GM19239 (cell line): ENCODE data around the gene MAD1L1.
"Not testable (repeated sequence)": the region's sequence is repeated elsewhere in the genome, so short reads cannot be mapped to it uniquely, and the experiment has no call there.

Experiments used
- DNase-seq: peaks from one replicate; pipeline ENCODE4 v3.0.0; 2011; ENCODE audit warnings: low spot score; ENCODE audit not compliant: insufficient read length
- FAIRE-seq: peaks from 2 replicates; lab custom pipeline; 2011; peaks lifted over from hg19 to GRCh38; lab: Jason Lieb, UNC

MAD1L1 gene

DNA sequence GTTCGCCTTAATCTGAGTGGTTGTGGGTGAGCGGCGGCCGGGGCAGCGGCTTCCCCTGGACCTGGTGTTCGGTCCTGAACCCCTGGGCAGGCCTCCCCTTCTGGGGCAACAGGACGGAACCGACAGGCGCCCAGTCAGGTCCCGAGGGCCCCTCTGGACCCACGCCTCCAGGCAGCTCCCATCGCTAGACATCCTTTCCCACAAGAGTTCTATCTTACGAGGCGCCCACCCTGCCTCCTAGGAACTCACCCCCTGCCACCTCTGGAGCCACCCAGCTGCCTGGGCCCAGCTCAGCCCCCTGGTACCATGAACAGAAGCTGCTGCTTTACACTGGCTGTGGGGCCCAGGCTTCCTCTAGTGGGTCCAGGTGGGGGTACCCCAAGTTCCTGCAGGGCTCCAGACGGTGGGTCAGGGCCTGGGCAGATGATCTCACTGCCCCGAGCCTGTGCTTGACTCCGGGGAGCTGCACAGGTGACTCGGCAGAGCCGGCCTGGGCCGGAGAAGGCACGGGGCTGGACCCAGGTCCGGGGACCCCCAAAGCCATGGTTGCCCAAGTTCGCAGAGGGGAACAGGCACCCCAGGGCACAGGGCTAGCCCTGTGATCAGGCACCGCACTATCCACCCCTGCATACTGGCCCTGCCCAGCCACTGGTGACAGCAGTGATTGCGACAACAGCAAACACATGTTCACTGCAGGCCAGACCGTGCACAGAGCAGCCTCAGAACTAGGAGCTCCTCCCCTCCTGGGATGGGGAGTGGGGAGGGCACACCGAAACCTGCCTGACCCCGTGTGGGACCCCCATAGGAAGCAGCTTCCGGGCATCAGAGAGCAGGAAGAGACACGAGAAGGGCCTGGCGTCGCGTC is 382.4 kb downstream of the MAD1L1 start:
- no peak for FAIRE-seq
- no peak for DNase-seq

DNA sequence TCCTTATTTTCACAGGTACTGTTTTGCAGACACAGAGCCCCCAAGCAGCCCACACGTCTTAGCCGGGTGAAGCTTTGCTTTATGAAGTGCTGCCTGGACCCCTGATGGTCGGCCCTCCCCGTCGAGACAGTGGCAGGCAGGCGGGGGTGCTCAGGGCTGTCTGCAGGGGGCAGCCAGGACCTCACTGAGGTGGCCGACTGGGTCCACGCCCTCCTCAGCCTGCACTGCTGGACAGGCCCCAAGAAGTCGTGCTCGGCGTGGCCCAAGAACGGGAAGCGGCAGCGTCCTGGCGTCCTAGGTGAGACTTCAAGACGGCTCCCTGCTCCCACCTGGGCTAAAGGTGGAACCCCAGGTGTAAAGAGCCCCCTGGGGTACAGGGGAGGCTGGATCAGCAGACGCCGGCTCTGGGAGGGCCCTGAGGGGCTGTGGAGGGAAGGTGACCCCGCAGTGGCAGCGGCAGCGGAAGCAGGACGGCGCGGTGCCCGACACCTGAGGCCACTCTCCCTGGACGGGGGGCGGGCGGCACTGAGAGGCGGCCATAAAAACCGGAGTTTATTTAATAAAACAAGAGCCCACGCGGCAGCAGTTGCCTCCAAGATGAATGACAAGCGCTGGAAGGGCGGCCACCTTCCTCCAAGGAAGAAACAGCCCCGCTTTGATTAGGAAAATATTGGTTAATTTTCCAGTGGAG is 383.2 kb downstream of the MAD1L1 start:
- FAIRE-seq: no peak
- no peak for DNase-seq

DNA sequence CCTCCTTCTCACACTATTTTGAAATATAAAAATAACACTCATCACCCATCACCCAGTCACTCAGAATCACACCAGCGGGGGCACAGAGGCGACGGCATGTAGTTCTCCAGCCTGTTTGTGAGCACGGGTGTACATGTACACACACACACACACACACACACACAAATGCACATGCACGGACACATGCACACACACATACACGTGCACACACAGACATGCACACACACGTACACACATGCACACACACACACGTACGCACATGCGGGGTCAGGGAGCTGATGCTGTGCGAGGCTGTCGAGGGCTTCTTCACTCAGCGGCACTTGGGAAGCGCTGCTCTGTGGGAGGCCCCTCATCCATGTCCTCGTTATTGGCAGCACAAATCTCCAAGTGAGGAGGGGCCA is 383.8 kb downstream of the MAD1L1 start:
- no peak for DNase-seq
- FAIRE-seq: no peak

DNA sequence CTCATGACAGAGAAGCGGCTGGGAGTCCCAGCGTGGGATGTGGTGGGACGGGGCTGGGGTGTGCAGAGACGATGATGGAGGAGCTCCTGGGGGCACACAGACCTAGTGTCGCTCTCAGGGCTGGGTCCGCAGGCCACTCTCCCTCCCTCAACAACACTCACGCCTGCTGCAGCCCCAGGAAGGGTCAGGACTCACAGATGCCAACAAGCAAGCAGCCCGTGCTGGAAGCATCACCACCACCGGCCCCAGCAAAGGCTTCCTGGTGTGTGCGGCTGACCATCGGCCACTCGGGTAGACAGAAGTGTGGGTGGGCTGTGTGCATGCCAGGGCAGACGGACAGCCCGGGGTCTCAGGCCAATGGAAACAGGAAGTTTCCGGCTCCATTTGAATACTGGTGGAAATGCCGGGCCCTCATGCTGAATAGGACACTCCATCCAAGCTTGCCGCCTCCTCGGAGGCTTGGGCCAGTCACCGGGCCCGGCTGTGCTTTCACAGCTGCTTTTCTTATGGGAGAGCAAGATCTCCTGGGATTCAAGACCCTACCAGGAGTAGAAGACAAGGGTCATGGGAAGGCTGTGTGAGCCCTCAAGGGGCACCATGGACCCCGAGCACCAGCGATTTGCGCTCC is 384.6 kb downstream of the MAD1L1 start:
- FAIRE-seq: no peak
- DNase-seq: no peak

DNA sequence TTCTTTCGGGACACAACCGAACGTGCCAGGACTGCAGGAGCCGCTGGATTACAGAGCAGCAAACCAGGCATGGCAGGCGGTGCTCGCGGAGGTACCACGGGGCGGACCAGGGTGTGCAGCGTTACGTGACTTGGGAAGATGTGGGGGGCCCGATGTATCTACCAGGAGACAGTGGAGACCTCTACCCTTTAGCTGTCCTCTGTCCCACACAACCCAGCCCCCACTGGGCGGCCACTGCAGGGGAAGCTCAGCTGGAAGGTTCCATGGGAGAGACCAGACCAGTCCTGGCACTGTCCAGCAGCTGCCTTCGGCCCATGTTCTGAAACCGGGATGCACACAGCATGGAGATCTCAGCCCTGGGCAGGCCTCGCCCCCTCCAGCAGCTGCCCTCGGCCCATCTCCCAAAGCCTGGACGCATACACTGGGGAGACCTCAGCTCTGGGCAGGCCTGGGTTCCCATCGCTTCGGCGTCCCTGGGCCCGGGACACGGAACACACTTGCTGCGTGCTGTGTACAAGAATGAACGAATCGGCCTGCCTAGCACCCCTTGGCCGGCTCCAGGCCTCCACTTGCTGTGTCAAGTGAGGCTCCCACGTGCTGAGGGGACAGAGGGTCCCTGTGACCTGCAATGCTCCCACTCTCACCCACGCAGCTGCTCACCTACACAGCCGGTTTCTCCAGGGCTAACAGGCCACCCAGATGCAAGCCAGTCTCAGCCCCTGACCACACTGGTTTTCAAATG is 385.3 kb downstream of the MAD1L1 start:
- DNase-seq (no peak), FAIRE-seq (no peak)

DNA sequence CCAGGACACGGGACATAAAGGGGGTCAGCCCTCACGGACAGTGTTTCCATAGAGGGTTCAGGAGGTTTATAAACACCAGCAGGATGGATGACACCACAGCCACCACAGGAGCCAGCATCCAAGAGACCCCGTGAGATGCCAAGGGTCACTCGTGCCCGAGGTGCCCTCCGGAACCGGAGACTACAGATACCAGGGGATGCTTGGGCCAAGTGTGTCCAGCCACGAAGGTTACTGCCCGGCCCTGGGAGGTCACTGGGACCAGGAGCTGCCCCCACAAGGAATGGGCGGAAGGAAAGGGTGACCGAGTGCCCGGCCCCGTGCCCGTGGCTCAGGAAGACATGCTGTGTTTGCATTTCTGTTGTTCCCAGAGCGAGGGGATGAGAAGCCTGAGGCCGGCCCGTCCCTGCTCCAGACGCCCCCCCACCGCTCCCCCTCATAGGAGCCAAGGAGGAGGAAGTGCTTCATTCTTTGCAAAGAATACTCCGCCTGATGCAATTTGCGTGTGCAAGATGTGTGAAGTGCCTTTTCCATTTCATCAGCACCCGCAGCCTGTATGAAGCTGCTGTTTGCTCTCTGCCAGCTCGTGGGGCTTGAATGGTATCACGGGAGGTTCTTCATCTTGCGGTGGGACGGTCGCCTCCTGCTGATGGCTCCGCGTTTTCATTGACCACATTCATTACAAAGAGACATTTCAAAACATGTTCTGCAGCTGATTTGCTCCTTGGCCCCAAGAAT is 386.2 kb downstream of the MAD1L1 start:
- FAIRE-seq (no peak), DNase-seq (no peak)

DNA sequence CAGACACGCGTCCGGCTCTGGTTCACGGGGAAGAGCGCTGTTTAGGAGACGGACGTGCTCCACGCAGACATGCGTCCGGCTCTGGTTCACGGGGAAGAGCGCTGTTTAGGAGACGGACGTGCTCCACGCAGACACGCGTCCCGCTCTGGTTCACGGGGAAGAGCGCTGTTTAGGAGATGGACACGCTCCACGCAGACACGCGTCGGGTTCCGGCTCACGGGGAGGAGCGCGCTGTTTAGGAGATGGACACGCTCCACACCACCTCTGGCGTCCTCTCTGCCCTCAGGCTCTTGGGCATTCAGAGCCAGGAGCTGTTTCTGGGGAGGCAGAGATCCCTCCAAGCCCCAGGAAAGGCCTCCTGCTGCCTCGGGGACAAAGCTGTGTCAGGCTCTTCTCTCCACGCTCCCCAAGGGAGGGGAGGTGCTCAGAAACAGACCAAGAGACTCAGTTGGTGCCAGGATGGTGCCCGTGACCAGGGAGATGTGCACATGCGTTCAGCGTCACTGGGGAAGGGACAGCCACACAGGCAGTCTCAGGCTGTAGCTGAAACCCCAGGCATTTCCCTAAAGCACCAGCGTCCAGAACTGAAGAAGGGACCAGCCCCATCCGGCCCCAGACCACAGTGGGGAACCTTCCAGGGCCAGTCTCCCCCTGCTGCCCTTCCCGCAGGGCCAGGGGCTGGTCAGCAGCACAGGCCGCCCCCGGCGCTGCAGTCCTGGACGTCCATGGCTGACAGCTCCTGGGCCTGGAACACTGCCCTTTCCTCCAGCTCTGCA is 387.0 kb downstream of the MAD1L1 start:
- DNase-seq: no peak
- no peak for FAIRE-seq

DNA sequence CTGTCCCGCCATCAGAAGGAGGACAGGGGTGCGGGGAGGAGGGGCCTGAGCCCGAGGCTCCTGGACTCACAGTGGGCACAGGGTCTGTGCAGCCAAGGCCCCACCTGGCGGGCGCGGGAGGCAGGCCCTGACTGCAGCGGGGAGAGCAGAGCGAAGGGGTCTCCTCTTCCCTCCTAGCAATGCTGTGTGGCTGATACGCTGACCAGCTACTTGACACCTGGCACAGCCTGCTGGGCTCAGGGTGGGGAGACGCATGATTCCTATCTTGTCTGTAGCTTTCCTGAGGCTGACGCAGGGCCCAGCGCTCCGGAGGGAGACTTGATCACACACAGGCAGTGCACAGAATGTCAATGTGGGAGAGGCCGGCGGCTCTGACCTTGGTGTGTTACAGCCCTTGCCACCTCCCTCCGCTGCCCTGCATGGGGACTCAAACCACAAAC is 387.8 kb downstream of the MAD1L1 start:
- FAIRE-seq (no peak), DNase-seq (no peak)

DNA sequence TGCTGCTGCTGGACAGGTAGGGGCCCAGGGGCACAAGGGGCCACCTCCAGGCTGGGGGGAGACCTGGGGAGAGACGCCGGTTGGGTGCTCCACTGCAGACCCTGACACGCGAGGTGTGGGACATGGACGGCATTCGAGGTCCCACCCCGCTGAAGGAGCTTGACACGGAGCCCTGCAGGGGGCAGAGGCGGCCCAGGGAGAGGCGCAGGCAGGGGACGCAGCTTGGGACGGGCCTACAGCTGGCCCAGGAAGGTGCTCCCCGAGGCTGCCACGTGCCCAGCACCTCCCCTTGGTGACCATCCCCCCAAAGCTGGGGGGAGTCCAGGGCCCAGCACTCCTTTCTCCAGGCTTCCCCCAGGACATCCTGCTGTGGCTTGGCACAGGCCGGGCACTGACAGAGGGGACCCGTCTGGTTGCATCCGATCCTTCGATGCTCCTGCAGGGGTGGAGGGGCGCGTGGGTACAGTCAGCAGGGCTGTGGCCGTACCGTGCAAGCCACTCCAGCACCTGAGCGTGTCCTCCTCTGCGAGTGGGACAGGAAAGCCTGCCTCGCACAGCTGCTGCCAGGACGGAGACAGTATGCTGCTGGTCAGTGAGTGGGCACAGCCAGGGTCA is 388.3 kb downstream of the MAD1L1 start:
- DNase-seq (no peak), FAIRE-seq (no peak)

DNA sequence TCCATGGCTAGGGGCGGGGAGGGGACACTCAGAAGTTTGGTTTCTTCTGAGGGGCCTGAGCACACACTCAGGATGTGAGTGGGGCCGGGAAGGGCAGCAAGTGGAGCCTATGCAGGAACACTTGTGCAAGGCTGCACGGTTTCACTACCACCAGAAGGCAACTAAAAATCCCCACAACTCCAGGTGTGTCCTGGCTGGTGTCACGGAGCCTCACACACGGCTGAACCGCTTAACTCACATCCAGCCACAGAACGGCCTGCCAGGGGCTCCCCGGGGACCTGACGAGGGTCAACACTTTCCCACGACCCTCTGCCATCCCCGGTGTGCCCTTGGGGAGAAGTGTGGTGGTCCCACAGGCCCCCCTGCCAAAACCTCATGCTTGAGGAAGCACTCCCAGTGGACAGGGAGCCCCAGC is 388.8 kb downstream of the MAD1L1 start:
- no peak for DNase-seq
- FAIRE-seq: no peak

DNA sequence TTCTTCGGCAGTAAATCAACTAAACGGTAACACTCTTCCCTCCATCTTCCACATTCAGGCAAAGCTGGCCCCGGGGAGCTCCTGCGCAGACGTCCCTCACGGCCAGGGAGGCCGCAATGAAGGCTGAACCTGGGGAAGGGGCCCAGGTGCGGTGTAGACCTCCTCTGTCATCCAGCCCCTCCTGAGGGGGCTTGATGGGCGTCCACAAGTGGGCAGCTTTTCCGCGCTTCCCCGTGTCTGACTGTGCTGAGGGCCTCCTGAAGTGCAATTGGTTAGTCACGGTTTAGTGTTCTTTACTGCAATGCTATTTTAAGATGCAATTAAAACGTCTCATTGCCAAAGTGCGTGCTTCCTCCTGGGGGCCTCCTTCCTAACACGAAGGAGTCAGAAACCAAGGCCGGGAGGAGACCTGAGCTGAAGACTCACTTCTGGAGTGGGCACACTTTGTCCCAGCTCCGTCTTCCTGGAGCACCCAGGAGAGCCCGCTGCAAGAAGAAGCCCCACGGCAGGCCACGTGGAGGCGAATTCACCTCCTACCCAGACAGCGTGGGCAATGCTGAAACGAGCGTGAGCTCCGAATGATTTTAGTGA is 389.4 kb downstream of the MAD1L1 start:
- FAIRE-seq (no peak), DNase-seq (no peak)

DNA sequence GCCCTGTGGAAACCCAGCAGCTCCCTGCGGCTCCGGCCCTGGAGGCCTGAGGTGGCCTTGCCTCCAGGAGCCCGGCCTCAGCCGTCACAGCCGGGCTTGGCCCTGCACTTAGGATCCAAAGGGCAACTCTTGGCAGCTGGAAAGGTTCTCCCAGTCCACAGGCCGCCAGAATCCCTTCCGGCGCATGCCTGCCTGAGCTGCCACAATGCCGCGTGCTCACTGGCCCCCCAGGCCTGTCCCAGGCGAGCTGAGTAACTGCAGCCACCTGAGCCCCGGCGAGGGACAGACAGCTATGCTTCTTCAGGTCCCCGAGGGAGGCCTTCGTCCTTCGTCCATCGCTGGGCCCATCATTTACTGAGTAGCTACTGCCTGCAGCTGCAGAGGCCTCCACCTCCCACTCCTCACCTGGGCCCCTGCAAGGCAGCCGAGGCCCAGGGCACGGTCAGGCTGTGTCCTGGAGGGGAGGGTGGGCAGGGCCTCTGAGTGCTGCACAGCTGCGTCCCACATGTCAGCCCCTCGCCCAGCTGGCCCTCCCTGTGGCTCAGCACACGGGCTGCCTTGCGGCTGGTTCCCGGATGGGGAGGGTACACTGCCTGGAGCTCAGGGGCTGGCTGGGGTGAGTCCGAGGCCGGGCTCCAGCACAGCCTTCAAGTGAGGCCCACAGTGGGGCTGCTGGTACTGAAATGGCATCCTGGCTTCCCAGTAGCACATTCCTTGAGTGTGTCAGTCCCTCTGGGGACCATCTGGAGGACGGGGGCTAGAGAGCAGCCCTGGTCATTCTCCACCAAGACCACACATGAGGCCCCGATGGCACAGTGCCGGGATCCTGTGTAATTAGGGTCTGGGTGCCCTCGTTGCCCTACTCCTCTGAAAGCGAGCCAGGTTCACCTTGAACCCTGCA is 390.2 kb downstream of the MAD1L1 start:
- DNase-seq: no peak
- FAIRE-seq: no peak

DNA sequence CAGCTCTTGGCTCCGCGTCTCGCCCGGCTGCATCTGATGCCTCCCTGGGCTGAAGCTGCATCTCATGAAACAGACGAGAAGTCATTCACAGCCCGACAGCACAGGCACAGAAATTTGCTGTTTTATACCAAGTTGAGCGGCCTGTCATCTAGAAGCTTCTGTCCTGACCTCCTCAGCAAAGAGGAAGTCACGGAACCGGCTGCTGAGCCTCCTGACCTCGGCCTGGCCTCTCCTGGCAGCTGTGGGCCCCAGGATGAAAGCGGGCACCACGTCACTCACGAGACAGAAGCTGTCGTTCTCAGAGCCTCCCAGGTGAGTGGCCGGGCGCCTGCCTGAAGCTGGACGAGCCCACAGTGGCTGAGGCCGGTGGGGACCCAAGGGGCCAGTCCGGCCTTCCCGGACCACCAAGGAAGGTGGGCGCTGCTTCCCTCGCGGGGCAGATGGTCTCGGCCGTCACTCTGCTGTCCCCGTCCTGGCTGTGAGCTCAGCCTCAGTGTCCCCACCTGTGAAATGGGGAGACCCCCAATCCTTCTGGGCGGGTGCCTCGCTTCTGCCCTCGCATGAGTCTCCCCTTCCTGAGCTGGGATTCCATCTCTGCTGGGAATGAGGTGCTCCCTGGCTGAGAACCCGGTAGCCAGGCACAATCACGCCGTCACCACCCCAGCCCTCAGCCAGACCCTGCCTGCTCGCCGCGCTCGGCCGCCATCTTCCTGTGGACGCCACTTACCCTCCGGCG is 391.3 kb downstream of the MAD1L1 start:
- not testable (repeated sequence) for DNase-seq, FAIRE-seq

DNA sequence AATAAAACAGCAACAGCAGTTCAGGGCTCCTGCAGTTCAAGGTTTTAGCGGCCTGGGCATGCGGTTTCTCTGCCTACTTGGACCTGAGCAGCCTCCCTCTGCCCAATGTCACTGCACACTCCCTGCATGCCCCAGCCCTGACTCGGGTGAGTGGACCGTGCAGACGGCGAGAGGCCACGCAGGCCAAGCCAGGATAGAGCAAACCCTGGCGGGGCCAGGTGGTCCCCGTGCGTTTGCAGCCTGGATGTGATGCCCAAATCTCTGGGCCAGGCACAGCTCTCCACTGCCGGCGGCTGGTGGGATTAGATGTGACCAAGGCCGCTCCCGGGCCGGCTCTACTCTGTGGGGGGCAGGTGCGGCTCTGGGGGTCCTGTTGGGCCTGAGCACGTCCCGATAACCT is 392.0 kb downstream of the MAD1L1 start:
- not testable (repeated sequence) for FAIRE-seq, DNase-seq

DNA sequence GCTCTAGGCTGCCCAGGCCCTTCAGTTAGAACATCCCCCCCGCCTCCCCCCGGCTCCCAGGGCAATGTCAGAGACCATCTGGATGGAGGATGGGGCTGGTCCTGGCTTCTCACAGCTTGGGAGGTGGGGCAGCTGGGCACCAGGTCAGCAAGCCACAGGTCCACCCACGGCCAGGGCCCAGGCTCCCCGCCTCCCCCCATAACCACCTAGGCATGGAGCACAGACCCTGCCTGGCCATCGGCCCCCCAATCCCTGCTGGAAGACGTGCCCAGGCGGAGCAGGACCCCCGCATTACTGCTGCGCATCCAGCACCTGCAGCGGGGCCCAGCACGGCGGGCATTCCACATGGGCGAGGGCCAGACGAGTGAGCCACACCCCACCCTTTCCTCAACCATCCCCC is 393.0 kb downstream of the MAD1L1 start:
- no peak for FAIRE-seq
- DNase-seq: no peak

DNA sequence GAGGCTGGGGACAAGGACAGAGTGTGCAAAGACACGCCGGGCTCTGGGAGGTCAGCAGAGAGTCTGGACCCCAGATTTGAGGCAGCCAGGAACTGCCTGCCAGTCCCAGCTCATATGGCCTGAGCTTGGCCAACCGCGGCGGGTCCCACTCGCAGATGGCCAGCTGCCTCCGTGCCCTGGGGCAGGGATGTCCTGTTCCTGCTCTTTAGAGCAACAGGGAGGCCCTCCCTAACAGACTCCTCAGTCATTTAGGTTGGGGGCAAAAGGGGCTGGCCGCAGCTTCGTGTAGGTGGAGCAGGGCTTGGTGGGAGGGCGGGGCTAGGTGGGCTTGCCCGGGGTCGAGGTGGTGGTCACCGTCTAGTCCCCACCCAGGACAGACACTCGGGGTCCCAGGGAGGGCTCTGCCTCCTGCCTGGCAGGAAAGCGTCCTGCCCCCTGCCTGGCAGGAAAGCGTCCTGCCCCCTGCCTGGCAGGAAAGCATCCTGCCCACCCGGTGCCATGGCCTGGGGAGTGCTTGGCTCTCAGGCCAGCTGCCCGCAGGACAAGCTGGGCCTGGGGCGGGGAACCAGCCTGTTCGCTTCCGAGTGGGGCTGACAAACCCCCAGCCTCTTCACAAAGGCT is 393.7 kb downstream of the MAD1L1 start:
- FAIRE-seq: not testable (repeated sequence)

More for the DNA sequence above, 393.7 kb downstream of the MAD1L1 start:
- not testable (repeated sequence) for DNase-seq
